OCI-LY1 (cell line): Measurements from ENCODE around the gene SIRPG.
"Not testable (repeated sequence)": the region's sequence is repeated elsewhere in the genome, so short reads cannot be mapped to it uniquely, and the experiment has no call there.

Source experiments
- H2AFZ ChIP-seq: fragments of 200-600 bp; sonication (generic), shearing (Covaris generic); 2 replicates; pipeline ENCODE4 v1.6.0; 2014; ENCODE audit warnings: antibody characterized with exemption, mild to moderate bottlenecking, low read length
- H3F3A ChIP-seq: fragments of 200-600 bp; sonication (generic), shearing (Covaris generic); 2 replicates; pipeline ENCODE4 v1.6.0; 2014; ENCODE audit warnings: mild to moderate bottlenecking, antibody characterized with exemption, low read length, moderate library complexity; ENCODE audit not compliant: insufficient read depth
- H3K27ac ChIP-seq: fragments of 200-600 bp; sonication (generic); 2 replicates; pipeline ENCODE4 v1.5.1; 2014; ENCODE audit warnings: low read length, mixed run types, mild to moderate bottlenecking, low read depth; ENCODE audit not compliant: poor library complexity, severe bottlenecking
- H3K27me3 ChIP-seq: fragments of 200-600 bp; sonication (generic); 2 replicates; pipeline ENCODE4 v1.6.0; 2014; ENCODE audit warnings: antibody characterized with exemption, mild to moderate bottlenecking, low read length, moderate library complexity; ENCODE audit not compliant: insufficient read depth
- H3K36me3 ChIP-seq: fragments of 200-600 bp; sonication (generic); 2 replicates; pipeline ENCODE4 v1.6.1; 2014; ENCODE audit warnings: mild to moderate bottlenecking, antibody characterized with exemption, low read length, moderate library complexity, mixed read lengths; ENCODE audit not compliant: insufficient read depth
- H3K4me1 ChIP-seq: fragments of 200-600 bp; sonication (generic); 2 replicates; pipeline ENCODE4 v1.5.1; 2014; ENCODE audit warnings: mild to moderate bottlenecking, low read length, moderate library complexity; ENCODE audit not compliant: insufficient read depth, severe bottlenecking
- H3K4me2 ChIP-seq: fragments of 200-600 bp; sonication (generic), shearing (Covaris generic); 2 replicates; pipeline ENCODE4 v1.6.1; 2014; ENCODE audit warnings: low read length
- H3K4me3 ChIP-seq: fragments of 200-600 bp; sonication (generic); 2 replicates; pipeline ENCODE4 v1.5.1; 2014; ENCODE audit warnings: low read length, low read depth, mild to moderate bottlenecking, mixed read lengths; ENCODE audit not compliant: poor library complexity, severe bottlenecking
- H3K79me2 ChIP-seq: fragments of 200-600 bp; shearing (Covaris generic); 2 replicates; pipeline ENCODE4 v1.6.1; 2016; ENCODE audit warnings: mixed run types, low read length, mixed read lengths; ENCODE audit not compliant: insufficient read depth
- H3K9ac ChIP-seq: fragments of 200-600 bp; sonication (generic), shearing (Covaris generic); 2 replicates; pipeline ENCODE4 v1.6.1; 2014; ENCODE audit warnings: mild to moderate bottlenecking, low read length, mixed read lengths
- H3K9me2 ChIP-seq: fragments of 200-600 bp; sonication (generic), shearing (Covaris generic); 2 replicates; pipeline ENCODE4 v1.6.1; 2014; ENCODE audit warnings: low read depth, mild to moderate bottlenecking, low read length, mixed read lengths
- H3K9me3 ChIP-seq: fragments of 200-600 bp; shearing (Covaris generic); 2 replicates; pipeline ENCODE4 v1.6.1; 2014; ENCODE audit warnings: low read length, mixed read lengths
- H4K20me1 ChIP-seq: fragments of 200-600 bp; sonication (generic), shearing (Covaris generic); 2 replicates; pipeline ENCODE4 v1.6.0; 2016; ENCODE audit warnings: mild to moderate bottlenecking, low read length; ENCODE audit not compliant: insufficient read depth
- EZH2 ChIP-seq: fragments of 200-600 bp; sonication (generic), shearing (Covaris generic); IDR thresholded peaks from 2 replicates; pipeline ENCODE4 v1.8.0; 2017; ENCODE audit warnings: borderline replicate concordance, mixed run types, mild to moderate bottlenecking, antibody characterized with exemption, low read length, moderate library complexity, mixed read lengths
- TF ChIP-seq, protein P1 (sequence below): fragments of 200-600 bp; sonication (generic), shearing (Covaris generic); IDR thresholded peaks from 2 replicates; pipeline ENCODE4 v1.5.1; 2017; ENCODE audit warnings: mild to moderate bottlenecking, antibody characterized with exemption, low read length, moderate library complexity, mixed read lengths

The SIRPG gene

DNA sequence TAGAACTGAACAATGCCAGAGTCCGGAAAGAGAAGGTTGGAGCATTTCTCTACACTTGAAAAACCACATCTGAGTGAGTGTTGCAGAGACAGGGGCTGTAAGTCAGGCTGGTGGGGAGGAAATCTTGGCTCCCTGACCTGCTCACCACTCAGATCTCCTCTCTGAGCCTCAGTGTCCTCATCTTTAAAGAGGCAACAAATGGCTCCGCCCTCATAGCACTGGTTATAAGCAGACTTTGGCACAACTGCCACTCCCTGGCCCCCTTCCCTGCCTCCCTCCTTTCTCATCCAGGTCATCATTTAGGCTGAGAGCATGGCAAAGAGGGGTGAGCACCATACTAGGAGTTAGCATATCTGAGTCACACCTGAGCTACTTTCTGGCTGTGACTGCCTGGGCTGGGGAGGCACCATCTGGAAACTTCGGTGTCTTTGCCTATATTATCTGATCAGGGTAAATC is 10.6 kb downstream of the SIRPG start:
- Histone ChIP-seq H3F3A (no peaks in the 10 kb centered on the region), H3K9me3 (no peaks in the 10 kb centered on the region), H3K27ac (no peak overlapping the region), H3K4me3 (no peak overlapping the region), H2AFZ (no peak overlapping the region), H4K20me1 (no peaks in the 10 kb centered on the region), H3K9me2 (no peaks in the 10 kb centered on the region), H3K4me2 (no peak overlapping the region), H3K9ac (no peak overlapping the region), H3K4me1 (no peaks in the 10 kb centered on the region), H3K27me3 (no peaks in the 10 kb centered on the region), H3K36me3 (no peaks in the 10 kb centered on the region), H3K79me2 (no peaks in the 10 kb centered on the region)
- TF ChIP-seq EZH2 = no peak
- TF ChIP-seq, protein P1, sequence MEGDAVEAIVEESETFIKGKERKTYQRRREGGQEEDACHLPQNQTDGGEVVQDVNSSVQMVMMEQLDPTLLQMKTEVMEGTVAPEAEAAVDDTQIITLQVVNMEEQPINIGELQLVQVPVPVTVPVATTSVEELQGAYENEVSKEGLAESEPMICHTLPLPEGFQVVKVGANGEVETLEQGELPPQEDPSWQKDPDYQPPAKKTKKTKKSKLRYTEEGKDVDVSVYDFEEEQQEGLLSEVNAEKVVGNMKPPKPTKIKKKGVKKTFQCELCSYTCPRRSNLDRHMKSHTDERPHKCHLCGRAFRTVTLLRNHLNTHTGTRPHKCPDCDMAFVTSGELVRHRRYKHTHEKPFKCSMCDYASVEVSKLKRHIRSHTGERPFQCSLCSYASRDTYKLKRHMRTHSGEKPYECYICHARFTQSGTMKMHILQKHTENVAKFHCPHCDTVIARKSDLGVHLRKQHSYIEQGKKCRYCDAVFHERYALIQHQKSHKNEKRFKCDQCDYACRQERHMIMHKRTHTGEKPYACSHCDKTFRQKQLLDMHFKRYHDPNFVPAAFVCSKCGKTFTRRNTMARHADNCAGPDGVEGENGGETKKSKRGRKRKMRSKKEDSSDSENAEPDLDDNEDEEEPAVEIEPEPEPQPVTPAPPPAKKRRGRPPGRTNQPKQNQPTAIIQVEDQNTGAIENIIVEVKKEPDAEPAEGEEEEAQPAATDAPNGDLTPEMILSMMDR = no peak

DNA sequence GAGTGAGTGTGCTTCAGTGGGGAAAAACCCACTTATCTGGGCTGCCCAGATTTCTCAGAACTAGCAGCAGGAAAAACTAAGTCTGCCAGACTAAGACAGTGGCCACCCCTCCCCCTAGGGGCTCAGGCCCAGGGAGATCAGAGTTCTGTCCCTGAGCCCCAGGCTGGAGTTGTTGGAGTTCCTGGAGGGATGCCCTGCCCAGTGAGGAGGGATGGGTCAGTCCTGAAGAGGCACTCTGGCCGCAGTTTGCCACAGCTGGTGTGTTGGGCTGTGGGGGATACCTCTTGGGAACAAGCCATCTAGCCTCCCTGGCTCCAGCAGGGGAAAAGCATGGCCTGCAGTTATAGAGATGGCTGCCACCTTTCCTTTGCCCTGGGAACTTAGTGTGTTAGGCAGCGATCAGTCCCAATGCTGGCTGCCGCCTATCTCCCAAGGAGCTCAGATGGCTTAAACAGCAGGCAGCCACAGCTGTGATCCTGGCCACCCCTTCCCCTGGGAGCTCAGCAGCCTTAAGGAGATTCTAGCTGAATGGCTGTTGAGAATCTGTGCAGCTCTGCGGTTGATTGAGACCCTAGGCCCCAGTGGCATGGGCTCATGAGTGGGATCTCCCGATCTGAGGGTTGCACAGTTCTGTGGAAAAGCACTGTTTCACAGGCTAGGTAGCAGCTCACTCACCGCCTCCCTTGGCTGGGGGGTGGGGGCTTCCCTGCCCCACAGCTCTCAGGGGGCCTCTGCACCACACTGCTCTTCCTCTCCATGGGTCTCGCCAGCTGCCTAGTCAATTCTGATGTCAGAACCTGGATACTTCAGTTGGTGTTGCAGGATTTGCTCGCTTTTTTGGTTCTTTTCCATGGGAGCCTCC is 13.2 kb downstream of the SIRPG start:
- Histone ChIP-seq H3K36me3 (no peaks in the 10 kb centered on the region), H3F3A (no peaks in the 10 kb centered on the region), H3K27ac (no peak overlapping the region), H3K4me2 (no peak overlapping the region), H3K9ac (no peak overlapping the region), H2AFZ (no peak overlapping the region), H3K4me1 (no peaks in the 10 kb centered on the region), H3K79me2 (no peaks in the 10 kb centered on the region), H3K27me3 (no peaks in the 10 kb centered on the region), H3K9me2 (no peaks in the 10 kb centered on the region), H4K20me1 (no peaks in the 10 kb centered on the region), H3K4me3 (no peak overlapping the region), H3K9me3 (no peaks in the 10 kb centered on the region)
- TF ChIP-seq, protein P1 = no peak
- TF ChIP-seq EZH2 = no peak

DNA sequence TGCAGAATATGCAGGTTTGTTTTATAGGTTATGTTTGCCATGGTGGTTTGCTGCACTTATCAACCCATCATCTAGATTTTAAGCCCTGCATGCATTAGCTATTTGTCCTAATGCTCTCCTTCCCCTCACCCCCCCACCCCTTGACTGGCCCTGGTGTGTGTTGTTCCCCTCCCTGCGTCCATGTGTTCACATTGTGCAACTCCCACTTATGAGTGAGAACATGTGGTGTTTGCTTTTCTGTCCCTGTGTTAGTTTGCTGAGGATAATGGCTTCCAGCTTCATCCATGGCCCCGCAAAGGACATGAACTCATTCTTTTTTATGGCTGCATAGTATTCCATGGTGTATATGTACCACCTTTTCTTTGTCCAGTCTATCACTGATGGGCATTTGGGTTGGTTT is 18.9 kb downstream of the SIRPG start:
- not testable (repeated sequence) for H3K27ac ChIP-seq, H3K4me1 ChIP-seq, H3K9ac ChIP-seq, H4K20me1 ChIP-seq, H3K9me2 ChIP-seq, H3K79me2 ChIP-seq, H3K4me2 ChIP-seq, H3F3A ChIP-seq, H3K9me3 ChIP-seq, H3K4me3 ChIP-seq, H3K36me3 ChIP-seq, H2AFZ ChIP-seq, H3K27me3 ChIP-seq

DNA sequence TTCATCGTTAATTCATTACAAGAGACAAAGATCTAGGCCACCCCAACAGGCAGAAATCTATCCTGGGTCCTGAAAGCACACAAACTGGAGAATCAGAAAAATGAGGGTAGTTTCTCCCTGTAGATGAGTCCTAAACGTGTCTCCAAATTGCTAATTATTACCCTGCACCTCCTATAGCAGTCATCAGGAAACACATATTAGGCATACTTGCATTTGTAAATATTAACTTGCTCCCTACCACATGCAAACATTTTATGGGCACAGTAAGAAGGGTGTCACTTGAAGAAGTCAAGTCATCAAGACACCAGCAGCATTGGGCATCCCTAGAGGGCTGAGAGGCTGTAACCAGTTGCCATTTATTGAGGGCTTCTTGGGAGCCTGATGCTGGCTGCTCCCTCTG is 19.8 kb downstream of the SIRPG start:
- no peak overlapping the region for H3K4me3 ChIP-seq
- no peak overlapping the region for H3K4me2 ChIP-seq
- H2AFZ ChIP-seq = no peak overlapping the region
- no peak overlapping the region for H3K9ac ChIP-seq
- no peaks in the 10 kb centered on the region for H3K4me1 ChIP-seq
- no peaks in the 10 kb centered on the region for H4K20me1 ChIP-seq
- H3K36me3 ChIP-seq = no peaks in the 10 kb centered on the region
- TF ChIP-seq, protein P1 = no peak
- TF ChIP-seq EZH2 = no peak
- no peaks in the 10 kb centered on the region for H3K79me2 ChIP-seq
- no peaks in the 10 kb centered on the region for H3K9me2 ChIP-seq
- no peaks in the 10 kb centered on the region for H3F3A ChIP-seq
- no peaks in the 10 kb centered on the region for H3K27me3 ChIP-seq
- H3K27ac ChIP-seq = no peak overlapping the region
- H3K9me3 ChIP-seq = no peaks in the 10 kb centered on the region
